Femur (tissue), 1 donor: ENCODE measurements around the gene AGRN.

Experiments
- DNase-seq: peaks from one replicate; pipeline ENCODE4 v3.0.0-alpha.2; 2017

Gene AGRN

DNA sequence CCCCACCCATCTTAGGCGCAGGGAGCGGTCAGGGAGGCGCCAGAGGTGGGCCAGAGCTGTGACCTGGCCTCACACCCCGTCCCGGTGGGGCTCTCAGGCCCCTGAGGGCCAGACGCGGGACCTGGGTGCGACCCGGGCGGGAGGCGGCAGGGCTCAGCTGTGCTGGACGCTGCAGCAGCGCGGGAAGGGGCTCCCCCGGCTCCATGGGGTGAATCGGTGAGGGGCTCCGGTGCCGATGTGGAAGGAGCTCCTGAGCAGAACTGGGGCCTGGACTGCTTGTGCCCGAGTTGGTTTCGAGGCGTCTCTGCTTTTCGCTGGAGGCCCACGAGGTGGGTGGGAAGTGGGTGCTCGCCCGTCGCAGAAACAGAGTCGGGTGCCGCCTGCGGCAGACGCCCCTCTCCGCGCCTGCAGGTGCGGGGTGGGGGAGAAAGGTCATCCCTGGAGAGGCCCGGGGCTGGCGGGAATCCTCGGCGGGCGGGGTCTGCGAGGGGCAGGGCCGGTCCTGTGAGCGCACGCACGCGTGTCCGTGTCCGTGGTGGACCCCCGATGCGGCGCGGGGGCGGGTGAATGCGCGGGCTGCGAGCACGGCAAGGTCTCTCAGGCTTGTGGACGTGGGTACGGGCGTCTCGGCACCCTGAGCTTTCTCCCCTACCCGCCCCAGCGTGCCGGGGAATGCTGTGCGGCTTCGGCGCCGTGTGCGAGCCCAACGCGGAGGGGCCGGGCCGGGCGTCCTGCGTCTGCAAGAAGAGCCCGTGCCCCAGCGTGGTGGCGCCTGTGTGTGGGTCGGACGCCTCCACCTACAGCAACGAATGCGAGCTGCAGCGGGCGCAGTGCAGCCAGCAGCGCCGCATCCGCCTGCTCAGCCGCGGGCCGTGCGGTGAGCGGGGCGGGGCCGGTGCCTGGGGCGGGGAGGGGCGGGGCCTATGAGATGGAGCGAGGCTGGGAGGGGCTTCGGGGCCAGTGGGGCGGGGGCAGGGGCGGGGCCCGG lies 20.4 kb downstream of the AGRN start:
- DNase-seq: peak; percentile 85

DNA sequence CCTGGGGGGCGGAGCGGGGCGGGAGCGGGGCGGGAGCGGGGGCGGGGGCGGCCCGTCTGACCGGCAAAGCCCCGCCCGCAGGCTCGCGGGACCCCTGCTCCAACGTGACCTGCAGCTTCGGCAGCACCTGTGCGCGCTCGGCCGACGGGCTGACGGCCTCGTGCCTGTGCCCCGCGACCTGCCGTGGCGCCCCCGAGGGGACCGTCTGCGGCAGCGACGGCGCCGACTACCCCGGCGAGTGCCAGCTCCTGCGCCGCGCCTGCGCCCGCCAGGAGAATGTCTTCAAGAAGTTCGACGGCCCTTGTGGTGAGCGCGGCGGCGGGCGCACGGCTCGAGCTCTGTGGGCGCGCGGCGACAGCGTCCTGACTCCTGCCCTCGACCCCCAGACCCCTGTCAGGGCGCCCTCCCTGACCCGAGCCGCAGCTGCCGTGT lies 21.2 kb downstream of the AGRN start:
- DNase-seq: no peak

DNA sequence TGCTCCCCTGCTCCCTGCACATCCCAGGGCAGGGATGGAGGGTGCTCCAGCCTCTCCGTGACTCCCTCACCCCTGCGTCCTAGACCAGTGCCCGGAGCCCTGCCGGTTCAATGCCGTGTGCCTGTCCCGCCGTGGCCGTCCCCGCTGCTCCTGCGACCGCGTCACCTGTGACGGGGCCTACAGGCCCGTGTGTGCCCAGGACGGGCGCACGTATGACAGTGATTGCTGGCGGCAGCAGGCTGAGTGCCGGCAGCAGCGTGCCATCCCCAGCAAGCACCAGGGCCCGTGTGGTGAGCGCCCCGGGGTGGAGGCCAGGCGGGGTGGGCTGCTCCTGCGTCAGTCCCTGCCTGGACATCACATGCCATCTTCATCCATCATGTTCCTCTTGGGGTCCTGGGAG lies 22.0 kb downstream of the AGRN start:
- DNase-seq: no peak

DNA sequence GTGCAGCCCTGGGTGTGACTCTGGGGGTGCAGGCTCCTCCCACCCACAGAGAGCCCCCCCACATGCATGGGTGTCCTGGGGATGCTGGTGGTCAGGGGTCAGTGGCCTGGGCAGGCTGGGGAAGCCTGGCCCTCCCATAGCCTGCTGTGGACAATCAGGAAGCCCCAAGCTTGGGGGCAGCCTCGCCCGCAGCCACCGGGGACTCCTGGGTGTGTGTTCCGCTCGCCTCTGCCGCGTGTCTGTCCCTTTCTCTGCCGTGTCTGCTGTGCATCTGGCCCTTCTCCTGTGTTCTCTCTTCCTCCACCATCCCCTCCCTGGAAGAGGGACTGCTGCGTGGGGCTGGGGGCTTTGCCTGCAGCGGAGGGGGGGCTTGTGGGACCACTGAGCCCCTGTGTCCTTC lies 22.9 kb downstream of the AGRN start:
- DNase-seq: no peak

DNA sequence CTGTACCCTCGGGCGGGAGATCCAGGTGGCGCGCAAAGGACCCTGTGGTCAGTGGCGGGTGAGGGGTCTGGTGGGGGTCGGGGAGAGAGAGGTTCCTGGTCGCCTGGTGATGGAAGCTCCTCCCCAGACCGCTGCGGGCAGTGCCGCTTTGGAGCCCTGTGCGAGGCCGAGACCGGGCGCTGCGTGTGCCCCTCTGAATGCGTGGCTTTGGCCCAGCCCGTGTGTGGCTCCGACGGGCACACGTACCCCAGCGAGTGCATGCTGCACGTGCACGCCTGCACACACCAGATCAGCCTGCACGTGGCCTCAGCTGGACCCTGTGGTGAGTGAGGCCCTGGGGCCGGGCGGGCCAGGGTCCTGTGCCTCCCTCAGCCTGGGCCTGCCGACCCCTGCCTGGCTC lies 23.5 kb downstream of the AGRN start:
- no peak for DNase-seq

DNA sequence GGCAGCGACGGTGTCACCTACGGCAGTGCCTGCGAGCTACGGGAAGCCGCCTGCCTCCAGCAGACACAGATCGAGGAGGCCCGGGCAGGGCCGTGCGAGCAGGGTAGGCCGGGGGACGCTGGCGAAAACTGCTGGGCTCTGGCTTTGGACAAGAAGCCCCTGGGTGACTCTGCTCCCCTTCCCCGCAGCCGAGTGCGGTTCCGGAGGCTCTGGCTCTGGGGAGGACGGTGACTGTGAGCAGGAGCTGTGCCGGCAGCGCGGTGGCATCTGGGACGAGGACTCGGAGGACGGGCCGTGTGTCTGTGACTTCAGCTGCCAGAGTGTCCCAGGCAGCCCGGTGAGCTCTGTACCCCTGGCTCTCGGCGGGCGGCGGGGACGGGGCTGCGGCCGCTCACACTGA lies 24.0 kb downstream of the AGRN start:
- no peak for DNase-seq

DNA sequence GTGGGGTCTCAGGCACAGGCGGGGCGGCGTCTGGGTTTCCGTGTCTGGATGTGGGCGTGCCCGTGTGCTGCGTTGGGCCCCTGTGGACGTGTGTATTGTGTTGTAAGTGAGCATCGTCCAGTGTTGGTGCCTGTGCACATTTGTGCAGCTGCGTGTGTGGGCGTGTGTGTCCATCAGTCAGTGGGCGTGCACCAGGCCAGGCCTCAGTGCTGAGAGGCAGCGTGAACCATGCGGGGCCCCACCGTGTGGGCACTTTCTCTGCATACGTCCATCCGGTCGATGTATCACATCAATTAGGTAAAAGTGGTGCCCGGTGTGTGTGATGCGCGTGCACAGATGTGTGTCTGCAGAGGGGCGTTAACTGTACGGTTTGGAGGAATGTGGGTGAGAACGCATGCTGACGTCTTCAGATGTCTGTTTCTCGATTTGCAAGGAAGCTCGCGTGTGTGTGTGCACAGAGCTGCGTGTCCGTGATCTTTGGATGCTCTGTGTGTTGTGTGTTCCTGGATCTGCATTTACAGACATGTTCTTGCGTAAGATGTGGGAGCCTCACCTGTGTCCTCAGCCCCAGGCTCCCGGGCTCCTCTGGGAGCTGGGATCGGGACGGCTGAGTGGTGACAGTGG lies 24.6 kb downstream of the AGRN start:
- no peak for DNase-seq

DNA sequence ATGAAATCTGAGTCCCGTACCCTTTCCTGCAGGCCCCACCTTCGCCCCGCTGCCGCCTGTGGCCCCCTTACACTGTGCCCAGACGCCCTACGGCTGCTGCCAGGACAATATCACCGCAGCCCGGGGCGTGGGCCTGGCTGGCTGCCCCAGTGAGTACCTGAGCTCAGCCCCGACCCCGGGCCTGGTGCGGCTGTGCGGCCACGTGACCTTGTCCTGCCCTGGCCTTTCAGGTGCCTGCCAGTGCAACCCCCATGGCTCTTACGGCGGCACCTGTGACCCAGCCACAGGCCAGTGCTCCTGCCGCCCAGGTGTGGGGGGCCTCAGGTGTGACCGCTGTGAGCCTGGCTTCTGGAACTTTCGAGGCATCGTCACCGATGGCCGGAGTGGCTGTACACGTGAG lies 25.2 kb downstream of the AGRN start:
- no peak for DNase-seq

DNA sequence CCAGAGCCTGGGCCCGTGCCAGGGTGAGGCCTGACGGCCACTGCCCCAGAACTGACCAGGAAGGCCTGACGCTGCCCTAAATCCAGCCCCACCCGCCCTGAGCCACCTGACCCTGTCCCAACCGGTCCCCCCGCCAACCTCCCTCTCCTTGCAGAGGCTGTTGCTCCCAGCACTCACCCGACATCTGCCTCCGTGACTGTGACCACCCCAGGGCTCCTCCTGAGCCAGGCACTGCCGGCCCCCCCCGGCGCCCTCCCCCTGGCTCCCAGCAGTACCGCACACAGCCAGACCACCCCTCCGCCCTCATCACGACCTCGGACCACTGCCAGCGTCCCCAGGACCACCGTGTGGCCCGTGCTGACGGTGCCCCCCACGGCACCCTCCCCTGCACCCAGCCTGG lies 26.3 kb downstream of the AGRN start:
- DNase-seq: no peak

DNA sequence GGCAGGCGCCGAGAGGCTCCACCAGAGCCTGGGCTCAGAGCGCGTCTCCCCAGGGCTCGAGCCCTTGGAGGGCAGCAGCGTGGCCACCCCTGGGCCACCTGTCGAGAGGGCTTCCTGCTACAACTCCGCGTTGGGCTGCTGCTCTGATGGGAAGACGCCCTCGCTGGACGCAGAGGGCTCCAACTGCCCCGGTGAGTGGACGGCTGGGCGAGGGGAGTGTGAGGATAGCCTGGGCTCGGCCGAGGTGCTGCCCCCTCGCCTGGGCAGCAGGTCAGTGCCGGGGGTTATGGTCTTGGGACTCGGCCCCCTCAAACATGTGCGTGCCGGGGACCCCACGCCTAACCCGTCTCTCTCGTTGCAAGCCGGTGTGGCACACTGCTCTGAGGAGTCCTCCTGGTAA lies 26.8 kb downstream of the AGRN start:
- no peak for DNase-seq

DNA sequence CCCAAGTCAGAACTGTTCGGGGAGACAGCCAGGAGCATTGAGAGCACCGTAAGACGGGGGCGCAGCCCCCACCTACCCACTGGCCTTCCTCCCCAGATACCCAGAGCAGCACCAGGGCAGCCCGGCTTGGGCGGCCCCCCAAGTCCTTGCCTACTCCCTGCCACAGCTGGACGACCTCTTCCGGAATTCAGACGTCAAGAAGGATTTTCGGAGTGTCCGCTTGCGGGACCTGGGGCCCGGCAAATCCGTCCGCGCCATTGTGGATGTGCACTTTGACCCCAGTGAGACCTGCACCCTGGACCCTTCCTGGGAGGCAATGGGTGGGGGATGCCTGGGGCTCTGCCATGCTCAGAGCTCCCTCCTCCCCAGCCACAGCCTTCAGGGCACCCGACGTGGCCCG lies 27.5 kb downstream of the AGRN start:
- DNase-seq: no peak

DNA sequence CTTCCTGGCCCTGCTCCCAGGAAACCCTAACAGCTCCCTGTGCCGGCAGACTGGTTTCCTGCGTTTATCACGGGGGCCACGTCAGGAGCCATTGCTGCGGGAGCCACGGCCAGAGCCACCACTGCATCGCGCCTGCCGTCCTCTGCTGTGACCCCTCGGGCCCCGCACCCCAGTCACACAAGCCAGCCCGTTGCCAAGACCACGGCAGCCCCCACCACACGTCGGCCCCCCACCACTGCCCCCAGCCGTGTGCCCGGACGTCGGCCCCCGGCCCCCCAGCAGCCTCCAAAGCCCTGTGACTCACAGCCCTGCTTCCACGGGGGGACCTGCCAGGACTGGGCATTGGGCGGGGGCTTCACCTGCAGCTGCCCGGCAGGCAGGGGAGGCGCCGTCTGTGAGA lies 28.0 kb downstream of the AGRN start:
- DNase-seq: no peak

DNA sequence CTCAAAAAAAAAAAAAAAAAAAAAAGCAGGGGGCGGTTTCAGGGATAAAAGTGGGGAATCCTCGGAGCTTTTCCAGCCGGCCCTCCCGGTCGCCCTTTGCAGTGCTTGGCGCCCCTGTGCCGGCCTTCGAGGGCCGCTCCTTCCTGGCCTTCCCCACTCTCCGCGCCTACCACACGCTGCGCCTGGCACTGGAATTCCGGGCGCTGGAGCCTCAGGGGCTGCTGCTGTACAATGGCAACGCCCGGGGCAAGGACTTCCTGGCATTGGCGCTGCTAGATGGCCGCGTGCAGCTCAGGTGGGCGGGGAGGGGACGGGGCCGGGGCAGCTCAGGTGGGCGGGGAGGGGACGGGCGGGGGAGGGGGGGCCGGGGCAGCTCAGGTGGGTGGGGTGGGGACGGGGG lies 28.8 kb downstream of the AGRN start:
- no peak for DNase-seq

DNA sequence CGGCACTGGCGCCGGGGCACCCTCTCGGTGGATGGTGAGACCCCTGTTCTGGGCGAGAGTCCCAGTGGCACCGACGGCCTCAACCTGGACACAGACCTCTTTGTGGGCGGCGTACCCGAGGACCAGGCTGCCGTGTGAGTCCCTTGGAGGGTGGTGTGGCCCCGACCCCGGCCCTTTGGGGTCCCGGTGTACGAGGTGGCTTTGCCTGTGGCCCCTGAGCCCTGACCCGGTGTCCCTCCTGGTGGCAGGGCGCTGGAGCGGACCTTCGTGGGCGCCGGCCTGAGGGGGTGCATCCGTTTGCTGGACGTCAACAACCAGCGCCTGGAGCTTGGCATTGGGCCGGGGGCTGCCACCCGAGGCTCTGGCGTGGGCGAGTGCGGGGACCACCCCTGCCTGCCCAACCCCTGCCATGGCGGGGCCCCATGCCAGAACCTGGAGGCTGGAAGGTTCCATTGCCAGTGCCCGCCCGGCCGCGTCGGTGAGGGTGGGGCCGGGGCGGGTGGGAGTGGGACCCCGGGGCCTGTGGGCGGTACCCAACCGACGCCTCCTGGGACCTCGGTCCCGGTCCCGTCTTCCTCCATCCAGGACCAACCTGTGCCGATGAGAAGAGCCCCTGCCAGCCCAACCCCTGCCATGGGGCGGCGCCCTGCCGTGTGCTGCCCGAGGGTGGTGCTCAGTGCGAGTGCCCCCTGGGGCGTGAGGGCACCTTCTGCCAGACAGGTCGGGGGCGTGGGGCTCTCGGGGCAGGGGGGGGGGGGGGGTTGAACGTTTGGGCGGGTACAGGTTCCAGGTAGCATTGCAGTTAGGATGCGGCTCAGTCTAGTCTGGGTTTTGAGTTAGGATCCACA lies 29.6 kb downstream of the AGRN start:
- no peak for DNase-seq

DNA sequence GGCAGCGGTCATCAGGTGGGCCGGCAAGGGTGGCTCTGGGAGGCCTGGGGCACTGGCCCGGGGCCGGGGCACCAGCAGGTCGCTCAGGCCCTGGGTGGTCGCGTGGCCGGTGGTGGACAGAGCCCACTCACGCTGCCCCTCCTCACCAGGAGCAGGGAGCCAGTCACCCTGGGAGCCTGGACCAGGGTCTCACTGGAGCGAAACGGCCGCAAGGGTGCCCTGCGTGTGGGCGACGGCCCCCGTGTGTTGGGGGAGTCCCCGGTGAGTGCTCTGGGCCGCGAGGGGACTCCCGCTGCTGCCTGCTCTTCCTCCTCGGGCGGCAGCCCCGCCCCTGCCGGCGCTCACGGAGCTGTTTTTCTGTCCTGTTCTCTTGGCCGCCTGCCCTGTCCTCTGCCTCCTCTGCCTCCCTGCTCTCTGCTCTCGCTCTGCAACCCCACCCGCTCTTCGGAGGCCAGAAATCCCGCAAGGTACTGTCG lies 30.7 kb downstream of the AGRN start:
- no peak for DNase-seq

DNA sequence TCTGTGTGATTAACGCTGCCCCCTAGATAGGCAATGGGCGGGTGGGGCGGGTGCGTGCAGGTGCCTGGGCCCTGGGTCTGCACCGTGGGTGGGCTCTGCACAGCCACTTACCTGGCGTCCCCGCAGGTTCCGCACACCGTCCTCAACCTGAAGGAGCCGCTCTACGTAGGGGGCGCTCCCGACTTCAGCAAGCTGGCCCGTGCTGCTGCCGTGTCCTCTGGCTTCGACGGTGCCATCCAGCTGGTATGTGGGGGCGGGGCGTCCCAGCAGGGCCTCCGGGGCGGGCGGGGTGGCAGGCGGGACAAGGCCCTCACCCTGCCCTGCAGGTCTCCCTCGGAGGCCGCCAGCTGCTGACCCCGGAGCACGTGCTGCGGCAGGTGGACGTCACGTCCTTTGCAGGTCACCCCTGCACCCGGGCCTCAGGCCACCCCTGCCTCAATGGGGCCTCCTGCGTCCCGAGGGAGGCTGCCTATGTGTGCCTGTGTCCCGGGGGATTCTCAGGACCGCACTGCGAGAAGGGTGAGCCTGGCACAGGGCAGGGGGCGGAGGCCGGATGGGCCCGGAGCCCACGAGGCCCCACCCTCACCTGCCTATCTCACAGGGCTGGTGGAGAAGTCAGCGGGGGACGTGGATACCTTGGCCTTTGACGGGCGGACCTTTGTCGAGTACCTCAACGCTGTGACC lies 31.3 kb downstream of the AGRN start:
- DNase-seq: no peak

DNA sequence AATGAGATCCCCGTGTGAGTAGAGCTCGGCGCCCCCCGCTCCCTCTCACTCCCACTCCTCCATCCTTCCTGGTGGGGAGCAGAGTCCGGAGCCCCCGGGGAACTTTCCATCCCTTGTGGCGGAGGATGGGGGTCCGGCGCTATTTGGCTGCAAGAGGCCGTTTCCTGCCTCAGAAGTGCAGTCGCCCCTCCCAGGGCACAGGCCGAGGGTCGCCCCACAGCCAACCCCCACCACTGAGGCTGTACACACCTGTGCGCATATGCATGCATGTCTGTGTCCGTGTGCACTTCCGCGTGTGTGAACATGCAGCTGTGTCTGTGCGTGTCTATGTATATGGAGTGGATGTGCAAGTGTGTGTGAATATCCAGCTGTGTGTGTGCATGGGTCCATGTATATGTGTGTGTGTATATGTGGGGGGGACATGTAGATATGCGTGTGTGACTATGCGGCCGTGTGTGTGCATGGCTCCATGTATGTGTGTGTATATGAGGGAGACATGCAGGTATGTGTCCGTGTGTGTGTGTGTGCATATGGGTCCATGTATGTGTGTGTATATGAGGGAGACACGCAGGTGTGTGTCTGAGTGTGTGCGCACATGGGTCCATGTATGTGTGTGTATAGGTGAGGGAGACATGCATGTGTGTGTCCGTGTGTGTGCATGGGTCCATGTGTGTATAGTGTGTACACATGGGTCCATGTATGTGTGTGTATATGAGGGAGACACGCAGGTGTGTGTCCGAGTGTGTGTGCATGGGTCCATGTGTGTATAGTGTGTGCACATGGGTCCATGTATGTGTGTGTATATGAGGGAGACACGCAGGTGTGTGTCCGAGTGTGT lies 32.3 kb downstream of the AGRN start:
- DNase-seq: no peak

DNA sequence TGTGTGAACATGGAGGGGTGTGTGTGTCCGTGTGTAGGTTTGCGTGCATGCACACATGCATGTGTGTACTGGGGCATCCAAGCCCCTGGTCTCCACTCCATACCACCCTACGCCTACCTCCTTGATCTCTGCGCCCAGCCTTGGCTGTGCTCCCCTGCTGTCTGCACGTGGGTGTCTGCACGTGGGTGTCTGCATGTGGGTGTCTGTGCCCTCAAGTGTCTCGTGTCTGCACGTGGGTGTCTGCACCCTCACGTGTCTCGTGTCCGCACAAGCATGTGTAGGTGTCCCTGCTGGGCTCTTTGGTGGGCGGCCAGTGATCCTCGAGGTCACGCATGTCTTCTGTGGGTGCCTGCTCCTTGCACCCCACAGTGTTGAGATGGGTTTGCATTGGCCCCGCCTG lies 33.1 kb downstream of the AGRN start:
- DNase-seq: no peak

DNA sequence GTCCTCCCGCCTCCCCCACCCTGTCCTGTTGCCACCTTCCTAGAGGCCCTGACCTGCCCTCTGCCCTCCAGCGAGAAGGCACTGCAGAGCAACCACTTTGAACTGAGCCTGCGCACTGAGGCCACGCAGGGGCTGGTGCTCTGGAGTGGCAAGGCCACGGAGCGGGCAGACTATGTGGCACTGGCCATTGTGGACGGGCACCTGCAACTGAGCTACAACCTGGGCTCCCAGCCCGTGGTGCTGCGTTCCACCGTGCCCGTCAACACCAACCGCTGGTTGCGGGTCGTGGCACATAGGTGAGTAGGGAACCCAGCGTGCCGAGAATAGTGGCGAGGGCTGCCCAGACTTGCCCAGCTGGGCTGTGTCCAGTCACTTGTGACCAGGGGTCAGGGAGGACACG lies 33.8 kb downstream of the AGRN start:
- no peak for DNase-seq

DNA sequence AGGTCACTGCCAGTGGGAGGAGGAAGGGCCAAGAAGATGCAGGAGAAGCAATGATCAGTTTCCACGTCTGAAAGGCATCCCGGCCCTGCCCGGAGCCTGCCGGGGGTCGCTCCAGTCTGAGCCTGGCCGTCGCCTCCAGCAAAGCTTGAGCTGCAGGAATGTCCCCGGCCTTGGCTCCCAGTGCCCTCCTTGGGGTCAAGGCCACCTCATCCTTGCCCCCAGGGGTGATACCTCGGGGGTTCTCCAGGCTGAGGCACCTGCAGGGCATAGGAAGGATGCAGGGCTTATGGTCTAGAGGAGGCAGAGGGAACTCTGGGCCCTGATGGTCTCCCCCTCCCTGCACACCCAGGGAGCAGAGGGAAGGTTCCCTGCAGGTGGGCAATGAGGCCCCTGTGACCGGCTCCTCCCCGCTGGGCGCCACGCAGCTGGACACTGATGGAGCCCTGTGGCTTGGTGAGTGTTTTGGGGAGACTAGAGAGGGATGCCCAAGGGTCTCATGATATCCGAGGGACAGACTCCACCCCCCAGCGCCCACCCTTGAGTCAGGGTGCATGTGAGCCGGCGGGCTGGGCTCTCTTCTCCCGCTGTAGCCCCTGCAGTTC lies 34.3 kb downstream of the AGRN start:
- DNase-seq: no peak

DNA sequence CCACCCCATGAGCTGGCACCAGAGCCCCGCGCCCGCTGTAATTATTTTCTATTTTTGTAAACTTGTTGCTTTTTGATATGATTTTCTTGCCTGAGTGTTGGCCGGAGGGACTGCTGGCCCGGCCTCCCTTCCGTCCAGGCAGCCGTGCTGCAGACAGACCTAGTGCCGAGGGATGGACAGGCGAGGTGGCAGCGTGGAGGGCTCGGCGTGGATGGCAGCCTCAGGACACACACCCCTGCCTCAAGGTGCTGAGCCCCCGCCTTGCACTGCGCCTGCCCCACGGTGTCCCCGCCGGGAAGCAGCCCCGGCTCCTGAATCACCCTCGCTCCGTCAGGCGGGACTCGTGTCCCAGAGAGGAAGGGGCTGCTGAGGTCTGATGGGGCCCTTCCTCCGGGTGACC lies 35.1 kb downstream of the AGRN start:
- DNase-seq: no peak
